ENCODE measurements around the gene PRMT7.

GRCh38 chr16:68272507-68273209 lies 38.2 kb upstream of the PRMT7 start:
- TF ChIP-seq, protein P1, sequence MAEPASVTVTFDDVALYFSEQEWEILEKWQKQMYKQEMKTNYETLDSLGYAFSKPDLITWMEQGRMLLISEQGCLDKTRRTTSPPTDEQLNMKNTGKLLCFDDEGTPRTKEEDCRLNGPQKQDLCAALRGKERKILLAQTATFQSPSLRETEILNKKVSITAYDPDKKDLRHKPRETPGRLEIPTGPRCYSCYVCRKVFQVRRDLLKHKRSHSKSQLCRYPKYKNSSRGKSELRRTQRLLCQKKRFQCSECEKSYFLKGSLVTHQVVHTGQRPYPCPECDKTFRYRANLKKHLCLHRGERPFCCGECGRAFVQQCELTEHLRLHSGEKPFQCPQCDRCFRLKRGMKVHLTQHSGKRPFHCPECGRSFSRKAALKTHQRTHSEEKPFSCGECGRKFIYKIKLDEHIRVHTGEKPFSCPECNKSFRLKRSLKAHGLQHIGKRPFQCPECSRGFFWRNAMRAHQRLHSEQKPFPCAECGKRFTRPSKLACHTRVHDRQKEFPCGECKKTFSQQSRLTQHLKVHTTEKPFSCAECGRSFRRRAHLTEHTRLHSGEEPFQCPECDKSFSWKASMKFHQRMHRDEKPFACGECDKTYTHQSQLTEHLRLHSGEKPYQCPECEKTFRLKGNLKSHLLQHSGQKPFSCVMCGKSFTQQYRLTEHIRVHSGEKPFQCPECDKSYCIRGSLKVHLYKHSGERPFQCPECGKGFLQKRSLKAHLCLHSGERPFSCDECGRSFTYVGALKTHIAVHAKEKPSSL (CRISPR knock-in tag; conservative IDR thresholded peaks at IDR 0.05), result no peak
- TF ChIP-seq, protein P2, sequence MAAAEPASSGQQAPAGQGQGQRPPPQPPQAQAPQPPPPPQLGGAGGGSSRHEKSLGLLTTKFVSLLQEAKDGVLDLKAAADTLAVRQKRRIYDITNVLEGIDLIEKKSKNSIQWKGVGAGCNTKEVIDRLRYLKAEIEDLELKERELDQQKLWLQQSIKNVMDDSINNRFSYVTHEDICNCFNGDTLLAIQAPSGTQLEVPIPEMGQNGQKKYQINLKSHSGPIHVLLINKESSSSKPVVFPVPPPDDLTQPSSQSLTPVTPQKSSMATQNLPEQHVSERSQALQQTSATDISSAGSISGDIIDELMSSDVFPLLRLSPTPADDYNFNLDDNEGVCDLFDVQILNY (CRISPR knock-in tag; IDR thresholded peaks at IDR 0.05), result no peak
- TF ChIP-seq ZNF671 (CRISPR knock-in tag; IDR thresholded peaks at IDR 0.05) (no peak), CTCF (IDR thresholded peaks at IDR 0.05) (no peak), TEAD4 (CRISPR knock-in tag; IDR thresholded peaks at IDR 0.05) (no peak), HMGXB4 (CRISPR knock-in tag; IDR thresholded peaks at IDR 0.05) (no peak), FOXK1 (CRISPR knock-in tag; IDR thresholded peaks at IDR 0.05) (no peak), TCF7 (CRISPR knock-in tag; IDR thresholded peaks at IDR 0.05; ENCODE audit: low read depth) (no peak), ATF3 (CRISPR knock-in tag; conservative IDR thresholded peaks at IDR 0.05) (no peak), RELA (CRISPR knock-in tag; IDR thresholded peaks at IDR 0.05; ENCODE audit: borderline replicate concordance) (no peak), KAT7 (CRISPR knock-in tag; IDR thresholded peaks at IDR 0.05; ENCODE audit: borderline replicate concordance) (no peak), NR1H2 (CRISPR knock-in tag; IDR thresholded peaks at IDR 0.05) (no peak)
